H1 (cell line): ENCODE data around the gene MAPT. TPM values are rescaled to one million over a fixed set of nuclear protein-coding genes. Genes with fewer than 3 reads are reported as not detected.

Experiments used
- CTCF ChIA-PET: fragments of 300-600 bp; sonication (Branson Sonifier 250); formaldehyde crosslinking; loops from one replicate; lab custom pipeline; 2021; ENCODE audit not compliant: partially characterized antibody; lab: Charles Lee
- POLR2A ChIA-PET: fragments of 300-600 bp; sonication (Branson Sonifier 250); formaldehyde crosslinking; loops from one replicate; lab custom pipeline; 2021; ENCODE audit warnings: inconsistent platforms; ENCODE audit not compliant: partially characterized antibody; lab: Charles Lee
- DNase-seq, 2 experiments: peaks; one replicate each; pipeline versions ENCODE4 v3.0.0 to v3.0.0-alpha.2; 2010 to 2022; ENCODE audit warnings: low spot score in 2 of 2, low read depth in 1 of 2, mixed read lengths in 1 of 2
- FAIRE-seq: peaks from 2 replicates; lab custom pipeline; 2011; peaks lifted over from hg19 to GRCh38; lab: Jason Lieb, UNC
- H2AFZ ChIP-seq: 2 replicates; pipeline ENCODE4 v1.8.1; 2012; ENCODE audit warnings: low read length, inconsistent platforms
- H2AK5ac ChIP-seq: 2 replicates; pipeline ENCODE4 v1.6.1; 2013; ENCODE audit warnings: low read depth, low read length
- H2BK120ac ChIP-seq: replicated peaks from 2 replicates; pipeline ENCODE3; 2013; ENCODE audit warnings: low read depth, low read length, inconsistent platforms
- H2BK12ac ChIP-seq: 2 replicates; pipeline ENCODE4 v1.6.1; 2013; ENCODE audit warnings: low read depth, low read length
- H2BK15ac ChIP-seq: 2 replicates; pipeline ENCODE4 v1.6.1; 2013; ENCODE audit warnings: low read length
- H2BK20ac ChIP-seq: 2 replicates; pipeline ENCODE4 v1.6.1; 2013; ENCODE audit warnings: low read length
- H2BK5ac ChIP-seq: 2 replicates; pipeline ENCODE4 v1.6.1; 2013; ENCODE audit warnings: low read depth, low read length
- H3K14ac ChIP-seq: 2 replicates; pipeline ENCODE4 v1.6.1; 2013; ENCODE audit warnings: inconsistent platforms; ENCODE audit not compliant: insufficient read length
- H3K18ac ChIP-seq: 2 replicates; pipeline ENCODE4 v1.6.1; 2013; ENCODE audit warnings: low read length; ENCODE audit errors: extremely low read depth
- H3K23ac ChIP-seq: 2 replicates; pipeline ENCODE4 v1.6.1; 2013; ENCODE audit warnings: inconsistent platforms; ENCODE audit not compliant: insufficient read length
- H3K23me2 ChIP-seq: 2 replicates; pipeline ENCODE4 v1.6.1; 2013; ENCODE audit warnings: low read depth, low read length
- H3K27ac ChIP-seq: 2 replicates; pipeline ENCODE4 v1.6.1; 2011; ENCODE audit warnings: low read depth, low read length, inconsistent platforms
- H3K27me3 ChIP-seq, 4 experiments: replicated peaks in 1 of 4; 1 replicate in 1 of 4; 2 replicates in 3 of 4; pipeline versions ENCODE4 v1.6.1 to v1.8.1; 2011 to 2013; ENCODE audit warnings: low read length in 3 of 4, mild to moderate bottlenecking in 3 of 4, inconsistent platforms in 2 of 4, mixed read lengths in 2 of 4, moderate library complexity in 1 of 4; ENCODE audit not compliant: control insufficient read depth in 3 of 4, insufficient read depth in 3 of 4; ENCODE audit errors: extremely low read depth in 1 of 4
- H3K36me3 ChIP-seq, 4 experiments: 2 replicates each; pipeline versions ENCODE4 v1.6.1 to v1.8.1; 2011 to 2013; ENCODE audit warnings: mild to moderate bottlenecking in 4 of 4, low read length in 3 of 4, moderate library complexity in 2 of 4, control low read depth in 1 of 4, inconsistent platforms in 1 of 4; ENCODE audit not compliant: insufficient read depth in 4 of 4, control insufficient read depth in 2 of 4
- H3K4ac ChIP-seq: replicated peaks from 2 replicates; pipeline ENCODE3; 2013; ENCODE audit warnings: low read length, low read depth, mixed read lengths, inconsistent platforms; ENCODE audit not compliant: insufficient read length
- H3K4me1 ChIP-seq, 4 experiments: replicated peaks in 1 of 4; 1 replicate in 1 of 4; 2 replicates in 3 of 4; pipeline versions ENCODE4 v1.6.1 to v1.8.1; 2011 to 2013; ENCODE audit warnings: low read length in 3 of 4, inconsistent platforms in 2 of 4, mixed read lengths in 1 of 4; ENCODE audit not compliant: insufficient read depth in 4 of 4, control insufficient read depth in 3 of 4
- H3K4me2 ChIP-seq, 2 experiments: 2 replicates each; pipeline versions ENCODE4 v1.6.1 to v1.8.1; 2011 to 2013; ENCODE audit warnings: low read depth in 2 of 2, low read length in 2 of 2, control low read depth in 1 of 2, inconsistent platforms in 1 of 2, mild to moderate bottlenecking in 1 of 2; ENCODE audit not compliant: insufficient read depth in 1 of 2
- H3K4me3 ChIP-seq, 4 experiments: fragments of 200-600, 300-600 bp in 1 of 4; sonication (generic), shearing (Covaris generic), sonication (Bioruptor Twin) in 1 of 4; 2 replicates each; pipeline versions ENCODE4 v1.5.1 to v1.8.1; 2011 to 2016; ENCODE audit warnings: low read length in 4 of 4, low read depth in 3 of 4, control low read depth in 2 of 4, inconsistent platforms in 2 of 4, mild to moderate bottlenecking in 2 of 4, mixed read lengths in 1 of 4, moderate library complexity in 1 of 4; ENCODE audit not compliant: insufficient read depth in 2 of 4; ENCODE audit errors: extremely low read depth in 1 of 4
- H3K56ac ChIP-seq: replicated peaks from 2 replicates; pipeline ENCODE3; 2013; ENCODE audit warnings: low read depth, mild to moderate bottlenecking, mixed read lengths, low read length, inconsistent platforms; ENCODE audit not compliant: insufficient read length
- H3K79me1 ChIP-seq: 2 replicates; pipeline ENCODE4 v1.6.1; 2013; ENCODE audit warnings: low read depth, low read length, control low read depth
- H3K79me2 ChIP-seq, 2 experiments: 2 replicates each; pipeline versions ENCODE4 v1.6.1 to v1.8.1; 2012 to 2013; ENCODE audit warnings: low read length in 2 of 2, mild to moderate bottlenecking in 2 of 2, inconsistent platforms in 1 of 2; ENCODE audit not compliant: insufficient read depth in 2 of 2, control insufficient read depth in 1 of 2
- H3K9ac ChIP-seq, 4 experiments: replicated peaks in 1 of 4; 1 replicate in 1 of 4; 2 replicates in 3 of 4; pipeline versions ENCODE4 v1.6.1 to v1.8.1; 2011 to 2013; ENCODE audit warnings: low read depth in 3 of 4, low read length in 3 of 4, control low read depth in 2 of 4, mild to moderate bottlenecking in 2 of 4, moderate library complexity in 2 of 4, inconsistent platforms in 1 of 4; ENCODE audit errors: extremely low read depth in 1 of 4
- H3K9me3 ChIP-seq, 2 experiments: 2 replicates each; pipeline versions ENCODE4 v1.6.1 to v1.8.1; 2012 to 2013; ENCODE audit warnings: mild to moderate bottlenecking in 2 of 2, moderate library complexity in 2 of 2, control low read depth in 1 of 2, inconsistent platforms in 1 of 2, low read depth in 1 of 2, low read length in 1 of 2, mixed read lengths in 1 of 2; ENCODE audit not compliant: insufficient read depth in 2 of 2
- H4K20me1 ChIP-seq, 2 experiments: replicated peaks in 1 of 2; 2 replicates each; pipeline versions ENCODE3 to v1.8.1; 2011 to 2013; ENCODE audit warnings: inconsistent platforms in 2 of 2, low read length in 2 of 2, mild to moderate bottlenecking in 1 of 2; ENCODE audit not compliant: insufficient read depth in 2 of 2, control insufficient read depth in 1 of 2
- H4K5ac ChIP-seq: 2 replicates; pipeline ENCODE4 v1.6.1; 2013; ENCODE audit warnings: low read length, low read depth, mixed read lengths, inconsistent platforms; ENCODE audit not compliant: insufficient read length
- H4K8ac ChIP-seq: 2 replicates; pipeline ENCODE4 v1.8.0; 2013; ENCODE audit warnings: mild to moderate bottlenecking, moderate library complexity, low read length, inconsistent platforms; ENCODE audit not compliant: insufficient read depth; ENCODE audit errors: extremely low read depth
- H4K91ac ChIP-seq: replicated peaks from 2 replicates; pipeline ENCODE3; 2013; ENCODE audit warnings: low read length, mixed read lengths, inconsistent platforms; ENCODE audit not compliant: insufficient read length
- SAP30 ChIP-seq: fragments of 300-600 bp; sonication (generic); IDR thresholded peaks from 2 replicates; pipeline ENCODE4 v1.7.1; 2012; ENCODE audit warnings: low read length, moderate library complexity, mild to moderate bottlenecking, inconsistent platforms; ENCODE audit not compliant: insufficient read depth, insufficient replicate concordance
- TEAD4 ChIP-seq: IDR thresholded peaks from 2 replicates; pipeline ENCODE4 v1.6.1; 2012; ENCODE audit warnings: low read depth, low read length, inconsistent platforms, mixed read lengths
- WGBS, 2 experiments: shearing (Covaris generic) in 1 of 2; methylation state at CpG; one replicate each; pipeline versions ENCODE4 v1.1.6 to v1.1.7; 2013 to 2015; ENCODE audit warnings: low lambda C conversion rate in 2 of 2, mixed read lengths in 2 of 2, inconsistent platforms in 1 of 2, low coverage in 1 of 2, missing lambda C conversion rate in 1 of 2; ENCODE audit not compliant: insufficient replicate concordance in 2 of 2, insufficient coverage in 1 of 2, insufficient read length in 1 of 2; ENCODE audit errors: extremely low coverage in 1 of 2, missing lambda C conversion rate in 1 of 2; 5-methylcytosine and 5-hydroxymethylcytosine counted together
- polyA plus RNA-seq, 7 experiments: library from polyadenylated mRNA; depleted of rRNA in 3 of 7; stranded (reverse) in 5 of 7; unstranded in 2 of 7; fragments of >200 nt in 5 of 7; fragments of 200-250 nt in 2 of 7; gene quantifications; 1 replicate in 5 of 7; 2 replicates in 1 of 7; 4 replicates in 1 of 7; pipeline versions ENCODE4 v1.2.1 to v1.2.3, GENCODE V29; 2011 to 2013; ENCODE audit warnings: missing spikeins in 2 of 7, mixed read lengths in 2 of 7
- total RNA-seq: library from RNA; stranded (reverse); fragmentation: NEBNext Ultra II Directional; extraction: Animal tissue kit (Norgen Biotek cat#: 25700); gene quantifications from 2 replicates; pipeline ENCODE4 v1.2.1, GENCODE V29; 2021

The MAPT gene
- total and polyA plus RNA-seq, 2 of the 8 experiments (the other 6 are each of a cell fraction or from before 2014, with no cell fraction given) = 0.54 to 1.7 TPM

GRCh38 chr17:46059486-46059885, 165.1 kb downstream of the MAPT start:
- no peak overlapping the region for H3K23ac ChIP-seq
- no peak overlapping the region for H2BK120ac ChIP-seq
- CTCF ChIA-PET = interaction anchor here (1.2 to 5.1 kb wide), 6 partner anchors 14 to 153 kb away, joined by 3 to 56 read pairs (median 4); no protein-coding TSS in a partner anchor
- H3K18ac ChIP-seq = no peak overlapping the region
- no peak overlapping the region for H4K5ac ChIP-seq
- no peak overlapping the region for H2AFZ ChIP-seq
- no peak overlapping the region for H3K9ac ChIP-seq
- no peak overlapping the region for H2AK5ac ChIP-seq
- peaks cover 2% of the 10 kb centered on the region in 2 experiments for H4K20me1 ChIP-seq
- H3K4me2 ChIP-seq = no peak overlapping the region
- H2BK15ac ChIP-seq = no peak overlapping the region
- FAIRE-seq (no peak), DNase-seq (no peak)
- H3K56ac ChIP-seq = no peak overlapping the region
- no peak overlapping the region for H2BK5ac ChIP-seq
- H3K27me3 ChIP-seq = no peaks in the 10 kb centered on the region
- H4K8ac ChIP-seq = no peak overlapping the region
- no peaks in the 10 kb centered on the region; the same call in 1 of the 2 replicates for H3K79me1 ChIP-seq
- H3K23me2 ChIP-seq = no peaks in the 10 kb centered on the region; the same call in 1 of the 2 replicates
- H3K27ac ChIP-seq = no peak overlapping the region
- POLR2A ChIA-PET = interaction anchor here (0.7 kb wide), 1 partner anchor 56 kb away, joined by 3 read pairs; no protein-coding TSS in a partner anchor
- no peak overlapping the region for H2BK20ac ChIP-seq
- no peak overlapping the region for H4K91ac ChIP-seq
- H2BK12ac ChIP-seq = no peak overlapping the region
- H3K9me3 ChIP-seq = no peaks in the 10 kb centered on the region
- H3K4me3 ChIP-seq = no peak overlapping the region
- 100% methylated on average over 2 of the region's 6 CpGs; no CpG with 5 or more reads in 1 of the 2 experiments for WGBS, 2 experiments
- peaks cover 0 to 15% (median 2%) of the 10 kb centered on the region in 4 experiments; a peak in 4 of 8 replicates for H3K36me3 ChIP-seq
- no peak overlapping the region for H3K14ac ChIP-seq
- H3K4ac ChIP-seq = no peak overlapping the region
- peaks cover 0 to 6% (median 3%) of the 10 kb centered on the region in 4 experiments; a peak in 4 of 7 replicates for H3K4me1 ChIP-seq
- H3K79me2 ChIP-seq = peaks cover 0 to 65% of the 10 kb centered on the region in 2 experiments; a peak in 3 of 4 replicates
- TF ChIP-seq SAP30 = no peak
- no peak for TF ChIP-seq TEAD4
